HCT116 (cell line): Measurements from ENCODE around the gene TUBA4A.

Experiments
- EZH2 ChIP-seq: fragments of 200-600 bp; sonication (generic); IDR thresholded peaks from 2 replicates; pipeline ENCODE4 v1.6.1; 2017; ENCODE audit warnings: antibody characterized with exemption, mixed run types
- POLR2A ChIP-seq: IDR thresholded peaks from 2 replicates; pipeline ENCODE4 v1.7.0; 2011; ENCODE audit warnings: borderline replicate concordance; ENCODE audit not compliant: insufficient read depth, insufficient read length; ENCODE audit errors: extremely low read depth
- POLR2AphosphoS5 ChIP-seq: IDR thresholded peaks from 2 replicates; pipeline ENCODE4 v1.6.1; 2011; ENCODE audit warnings: mild to moderate bottlenecking, low read depth, low read length, moderate library complexity
- YY1 ChIP-seq: IDR thresholded peaks from 2 replicates; pipeline ENCODE4 v1.6.1; 2011; ENCODE audit warnings: low read length, low read depth, moderate library complexity, mild to moderate bottlenecking; ENCODE audit not compliant: insufficient replicate concordance; ENCODE audit errors: extremely low read depth
- TF ChIP-seq, protein P1 (sequence below), 3 experiments: fragments of 200-600 bp in 1 of 3; sonication (generic) in 1 of 3; IDR thresholded peaks in 2 of 3; conservative IDR thresholded peaks in 1 of 3; 2 replicates each; pipeline ENCODE4 v1.5.1; 2012 to 2017; ENCODE audit warnings: low read depth in 2 of 3, low read length in 2 of 3, antibody characterized with exemption in 1 of 3, borderline replicate concordance in 1 of 3, control low read depth in 1 of 3, mild to moderate bottlenecking in 1 of 3, mixed read lengths in 1 of 3, mixed run types in 1 of 3, moderate library complexity in 1 of 3; ENCODE audit not compliant: insufficient read depth in 1 of 3
- TF ChIP-seq, protein P2 (sequence below): IDR thresholded peaks from 2 replicates; pipeline ENCODE4 v1.6.1; 2012; ENCODE audit warnings: low read depth
- TF ChIP-seq, protein P3 (sequence below): IDR thresholded peaks from 2 replicates; pipeline ENCODE4 v1.6.1; 2012
- TF ChIP-seq, protein P4 (sequence below): IDR thresholded peaks from 2 replicates; pipeline ENCODE4 v1.6.1; 2012

DNA sequence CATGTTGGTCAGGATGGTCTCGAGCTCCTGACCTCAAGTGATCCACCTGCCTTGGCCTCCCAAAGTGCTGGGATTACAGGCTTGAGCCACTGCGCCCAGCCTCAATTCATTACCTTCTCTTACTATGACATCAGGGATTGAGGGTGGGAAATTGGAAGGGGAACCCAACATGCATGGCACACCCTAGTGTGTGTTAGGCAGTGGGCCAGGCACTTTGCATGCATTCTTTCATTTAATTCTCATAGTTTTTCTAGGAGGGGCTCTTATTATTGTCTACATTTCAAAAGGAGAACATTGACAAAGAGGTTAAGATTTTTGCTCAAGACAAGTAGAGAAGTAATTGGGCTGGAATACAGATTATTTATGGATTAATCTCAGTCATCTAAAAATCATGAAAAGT lies 14.6 kb upstream of the TUBA4A start:
- TF ChIP-seq, protein P1, sequence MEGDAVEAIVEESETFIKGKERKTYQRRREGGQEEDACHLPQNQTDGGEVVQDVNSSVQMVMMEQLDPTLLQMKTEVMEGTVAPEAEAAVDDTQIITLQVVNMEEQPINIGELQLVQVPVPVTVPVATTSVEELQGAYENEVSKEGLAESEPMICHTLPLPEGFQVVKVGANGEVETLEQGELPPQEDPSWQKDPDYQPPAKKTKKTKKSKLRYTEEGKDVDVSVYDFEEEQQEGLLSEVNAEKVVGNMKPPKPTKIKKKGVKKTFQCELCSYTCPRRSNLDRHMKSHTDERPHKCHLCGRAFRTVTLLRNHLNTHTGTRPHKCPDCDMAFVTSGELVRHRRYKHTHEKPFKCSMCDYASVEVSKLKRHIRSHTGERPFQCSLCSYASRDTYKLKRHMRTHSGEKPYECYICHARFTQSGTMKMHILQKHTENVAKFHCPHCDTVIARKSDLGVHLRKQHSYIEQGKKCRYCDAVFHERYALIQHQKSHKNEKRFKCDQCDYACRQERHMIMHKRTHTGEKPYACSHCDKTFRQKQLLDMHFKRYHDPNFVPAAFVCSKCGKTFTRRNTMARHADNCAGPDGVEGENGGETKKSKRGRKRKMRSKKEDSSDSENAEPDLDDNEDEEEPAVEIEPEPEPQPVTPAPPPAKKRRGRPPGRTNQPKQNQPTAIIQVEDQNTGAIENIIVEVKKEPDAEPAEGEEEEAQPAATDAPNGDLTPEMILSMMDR (IDR thresholded peaks at IDR 0.05 in 2 of 3, conservative IDR thresholded peaks at IDR 0.05 in 1 of 3; ENCODE audit: borderline replicate concordance in 1 of 3, insufficient read depth in 1 of 3, low read depth in 2 of 3, low read length in 2 of 3): no peak
- TF ChIP-seq POLR2A: no peak
- TF ChIP-seq EZH2: no peak
- TF ChIP-seq, protein P2, sequence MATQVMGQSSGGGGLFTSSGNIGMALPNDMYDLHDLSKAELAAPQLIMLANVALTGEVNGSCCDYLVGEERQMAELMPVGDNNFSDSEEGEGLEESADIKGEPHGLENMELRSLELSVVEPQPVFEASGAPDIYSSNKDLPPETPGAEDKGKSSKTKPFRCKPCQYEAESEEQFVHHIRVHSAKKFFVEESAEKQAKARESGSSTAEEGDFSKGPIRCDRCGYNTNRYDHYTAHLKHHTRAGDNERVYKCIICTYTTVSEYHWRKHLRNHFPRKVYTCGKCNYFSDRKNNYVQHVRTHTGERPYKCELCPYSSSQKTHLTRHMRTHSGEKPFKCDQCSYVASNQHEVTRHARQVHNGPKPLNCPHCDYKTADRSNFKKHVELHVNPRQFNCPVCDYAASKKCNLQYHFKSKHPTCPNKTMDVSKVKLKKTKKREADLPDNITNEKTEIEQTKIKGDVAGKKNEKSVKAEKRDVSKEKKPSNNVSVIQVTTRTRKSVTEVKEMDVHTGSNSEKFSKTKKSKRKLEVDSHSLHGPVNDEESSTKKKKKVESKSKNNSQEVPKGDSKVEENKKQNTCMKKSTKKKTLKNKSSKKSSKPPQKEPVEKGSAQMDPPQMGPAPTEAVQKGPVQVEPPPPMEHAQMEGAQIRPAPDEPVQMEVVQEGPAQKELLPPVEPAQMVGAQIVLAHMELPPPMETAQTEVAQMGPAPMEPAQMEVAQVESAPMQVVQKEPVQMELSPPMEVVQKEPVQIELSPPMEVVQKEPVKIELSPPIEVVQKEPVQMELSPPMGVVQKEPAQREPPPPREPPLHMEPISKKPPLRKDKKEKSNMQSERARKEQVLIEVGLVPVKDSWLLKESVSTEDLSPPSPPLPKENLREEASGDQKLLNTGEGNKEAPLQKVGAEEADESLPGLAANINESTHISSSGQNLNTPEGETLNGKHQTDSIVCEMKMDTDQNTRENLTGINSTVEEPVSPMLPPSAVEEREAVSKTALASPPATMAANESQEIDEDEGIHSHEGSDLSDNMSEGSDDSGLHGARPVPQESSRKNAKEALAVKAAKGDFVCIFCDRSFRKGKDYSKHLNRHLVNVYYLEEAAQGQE: no peak
- no peak for TF ChIP-seq YY1
- TF ChIP-seq, protein P3, sequence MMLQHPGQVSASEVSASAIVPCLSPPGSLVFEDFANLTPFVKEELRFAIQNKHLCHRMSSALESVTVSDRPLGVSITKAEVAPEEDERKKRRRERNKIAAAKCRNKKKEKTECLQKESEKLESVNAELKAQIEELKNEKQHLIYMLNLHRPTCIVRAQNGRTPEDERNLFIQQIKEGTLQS: no peak
- no peak for TF ChIP-seq POLR2AphosphoS5
- TF ChIP-seq, protein P4, sequence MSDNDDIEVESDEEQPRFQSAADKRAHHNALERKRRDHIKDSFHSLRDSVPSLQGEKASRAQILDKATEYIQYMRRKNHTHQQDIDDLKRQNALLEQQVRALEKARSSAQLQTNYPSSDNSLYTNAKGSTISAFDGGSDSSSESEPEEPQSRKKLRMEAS: no peak
